HG02981 (cell line): Measurements from ENCODE around the gene SH2D3A.
"Not testable (repeated sequence)": the region's sequence is repeated elsewhere in the genome, so short reads cannot be mapped to it uniquely, and the experiment has no call there.

Source experiments
- ATAC-seq: cut with Tn5 transposase; IDR thresholded peaks from one replicate; pipeline ENCODE4 v1.9.1; 2021; ENCODE audit warnings: mild to moderate bottlenecking, moderate library complexity; ENCODE audit not compliant: unreplicated experiment

The SH2D3A gene

DNA sequence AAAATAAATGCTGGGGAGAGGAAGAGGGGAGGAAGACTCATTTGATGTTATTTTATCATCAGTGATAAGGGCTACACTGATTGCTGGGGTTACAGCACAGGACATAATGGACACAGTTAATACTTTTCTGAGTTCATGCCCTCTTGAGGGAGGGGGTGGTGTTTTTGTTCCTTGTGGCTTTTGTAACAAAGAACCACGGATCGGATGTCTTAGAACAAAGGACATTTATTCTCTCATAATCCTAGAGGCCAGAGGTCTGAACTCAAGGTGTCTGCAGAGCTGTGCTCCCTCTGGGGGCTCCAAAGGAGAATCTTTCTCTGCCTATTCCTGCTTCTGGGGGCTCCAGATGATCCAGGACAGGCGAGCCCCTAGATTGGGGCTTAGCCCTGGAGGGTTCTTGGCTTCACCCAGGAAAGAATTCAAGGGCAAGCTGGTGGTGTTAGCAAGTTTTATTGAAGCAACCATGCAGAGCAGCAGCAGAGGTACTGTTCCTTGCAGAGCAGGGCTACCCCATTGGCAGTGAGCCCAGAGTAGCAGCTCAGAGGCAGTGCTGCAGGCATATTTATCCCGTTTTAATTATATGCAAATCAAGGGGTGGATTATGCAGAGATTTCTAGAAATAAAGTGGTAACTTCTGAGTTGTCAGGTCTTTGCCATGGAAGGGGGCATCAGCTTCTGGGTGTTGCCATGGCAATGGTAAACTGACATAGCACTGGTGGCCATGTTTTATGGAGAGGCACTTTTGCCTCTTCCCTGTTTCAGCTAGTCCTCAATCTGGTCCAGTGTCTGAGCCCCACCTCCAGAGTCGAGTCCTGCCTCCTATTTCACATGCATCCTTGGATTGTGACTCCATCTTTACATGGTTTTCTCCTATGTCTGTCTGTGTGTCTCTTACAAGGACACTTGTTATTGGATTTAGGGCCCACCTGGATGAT, 23.2 kb upstream of the SH2D3A start:
- no peak for ATAC-seq

GRCh38 chr19:6788896-6789295, 21.7 kb upstream of the SH2D3A start:
- ATAC-seq: no peak

DNA sequence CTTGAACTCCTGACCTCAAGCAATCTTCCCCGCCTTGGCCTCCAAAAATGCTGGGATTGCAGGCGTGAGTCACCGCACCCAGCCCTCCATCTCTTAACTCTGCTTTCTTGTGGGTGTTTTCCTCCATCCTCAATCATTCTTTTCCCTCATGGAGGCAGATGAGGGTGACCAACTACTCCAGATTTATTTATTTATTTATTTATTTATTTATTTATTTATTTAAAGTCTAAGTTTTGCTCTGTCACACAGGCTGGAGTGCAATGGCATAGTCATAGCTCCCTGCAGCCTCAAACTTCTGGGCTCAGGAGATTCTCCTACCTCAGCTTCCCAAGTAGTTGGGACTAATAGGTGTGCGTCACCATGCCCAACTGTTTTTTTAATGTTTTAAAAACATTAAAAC, 20.2 kb upstream of the SH2D3A start:
- no peak for ATAC-seq

GRCh38 chr19:6779206-6779605, 12.0 kb upstream of the SH2D3A start:
- ATAC-seq: no peak

- ATAC-seq: no peak
Observed at GRCh38 chr19:6778386-6778785, 11.2 kb upstream of the SH2D3A start.

DNA sequence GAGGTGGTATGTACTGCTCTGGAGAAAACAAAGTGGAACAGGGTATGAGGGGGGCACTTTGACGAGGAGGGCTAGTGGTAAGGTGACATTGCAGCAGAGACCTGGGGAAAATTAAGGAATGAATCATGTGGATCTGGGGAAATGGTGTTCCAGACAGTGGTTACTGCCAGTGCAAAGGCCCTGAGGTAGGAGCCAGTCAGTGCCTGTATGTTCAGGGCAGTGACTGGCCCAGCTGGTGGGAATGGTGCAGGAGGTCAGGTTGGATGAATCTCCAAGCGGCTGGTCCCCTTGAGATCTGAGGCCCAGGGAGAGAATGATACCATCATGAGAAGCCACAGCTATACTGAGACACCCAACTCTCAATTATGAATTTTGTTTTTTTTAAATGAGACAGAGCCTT, 10.2 kb upstream of the SH2D3A start:
- ATAC-seq: no peak

DNA sequence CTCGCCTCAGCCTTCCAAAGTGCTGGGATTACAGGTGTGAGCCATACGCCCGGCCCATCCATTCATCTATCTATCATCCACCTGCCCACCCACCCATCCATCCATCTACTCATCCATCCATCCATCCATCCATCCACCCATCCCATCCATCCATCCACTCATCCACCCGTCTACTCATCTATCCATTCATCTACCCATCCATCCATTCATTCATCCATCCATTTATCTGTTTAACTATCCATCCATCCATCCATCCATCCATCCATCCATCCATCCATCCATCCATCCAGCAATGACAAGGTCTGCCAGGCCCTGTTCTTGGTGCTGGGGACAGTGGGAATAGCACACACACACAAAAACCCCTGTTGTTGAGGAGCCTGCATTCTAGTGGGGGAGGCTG, 9.8 kb upstream of the SH2D3A start:
- no peak for ATAC-seq

DNA sequence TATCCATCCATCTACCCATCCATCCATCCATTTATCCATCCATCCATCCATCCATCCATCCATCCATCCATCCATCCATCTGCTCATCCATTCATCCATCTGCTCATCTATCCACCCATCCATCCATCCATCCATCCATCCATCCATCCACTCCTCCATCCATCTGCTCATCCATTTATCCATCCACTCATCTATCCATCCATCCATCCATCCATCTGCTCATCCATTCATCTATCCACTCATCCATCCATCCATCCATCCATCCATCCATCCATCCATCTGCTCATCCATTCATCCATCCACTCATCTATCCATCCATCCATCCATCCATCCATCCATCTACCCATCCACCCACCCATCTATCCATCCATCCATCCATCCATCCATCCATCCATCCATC, 8.8 kb upstream of the SH2D3A start:
- ATAC-seq: not testable (repeated sequence)

GRCh38 chr19:6774821-6775707, 7.8 kb upstream of the SH2D3A start:
- no peak for ATAC-seq

- ATAC-seq: peak; percentile 33
Observed at GRCh38 chr19:6773323-6773931, 6.2 kb upstream of the SH2D3A start.

GRCh38 chr19:6772866-6773322, 5.7 kb upstream of the SH2D3A start:
- ATAC-seq: no peak

DNA sequence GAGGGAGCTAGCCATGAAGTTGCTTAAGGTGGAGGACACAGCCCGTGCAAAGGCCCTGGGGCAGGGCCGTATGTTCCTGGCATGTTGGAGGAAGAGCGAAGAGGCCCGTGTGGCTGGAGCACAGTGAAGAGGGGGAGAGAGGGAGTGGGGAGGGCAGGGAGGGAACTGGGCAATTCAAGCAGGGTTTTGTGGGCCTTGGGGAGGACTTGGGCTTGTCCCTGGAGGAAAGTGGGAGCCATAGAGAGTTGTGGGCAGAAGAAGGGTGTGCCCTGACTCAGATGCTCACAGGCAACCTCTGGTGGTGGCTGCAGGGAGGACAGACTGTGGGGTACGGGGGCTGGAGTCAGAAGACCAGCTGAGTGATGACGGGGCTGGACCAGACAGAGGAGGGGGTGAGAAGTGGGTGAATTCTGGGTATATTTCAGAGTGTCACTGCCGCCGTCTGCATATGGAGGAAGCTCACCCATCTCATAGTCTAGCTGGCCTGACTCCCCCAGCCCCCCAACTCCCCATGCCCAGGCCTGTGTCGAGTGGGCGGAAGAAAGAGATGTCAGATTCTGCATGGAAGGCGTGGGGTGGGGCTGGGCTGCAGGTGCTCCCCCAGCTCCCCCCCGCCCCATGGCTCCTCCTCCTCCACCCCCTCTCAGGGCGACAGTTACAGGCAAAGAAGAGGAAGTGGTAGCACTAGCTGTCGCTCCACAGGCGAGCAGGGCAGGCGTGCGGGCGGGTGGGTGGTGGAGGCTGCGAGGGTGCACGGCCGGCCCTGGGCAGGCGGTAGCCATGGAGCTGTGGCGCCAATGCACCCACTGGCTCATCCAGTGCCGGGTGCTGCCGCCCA, 5.0 kb upstream of the SH2D3A start, which contains the start of gene VAV1:
TSS of gene VAV1 (plus strand) at position 681 of the 838 bp plus-strand sequence. CDS start at position 781, 100 bp downstream.
- ATAC-seq: no peak

DNA sequence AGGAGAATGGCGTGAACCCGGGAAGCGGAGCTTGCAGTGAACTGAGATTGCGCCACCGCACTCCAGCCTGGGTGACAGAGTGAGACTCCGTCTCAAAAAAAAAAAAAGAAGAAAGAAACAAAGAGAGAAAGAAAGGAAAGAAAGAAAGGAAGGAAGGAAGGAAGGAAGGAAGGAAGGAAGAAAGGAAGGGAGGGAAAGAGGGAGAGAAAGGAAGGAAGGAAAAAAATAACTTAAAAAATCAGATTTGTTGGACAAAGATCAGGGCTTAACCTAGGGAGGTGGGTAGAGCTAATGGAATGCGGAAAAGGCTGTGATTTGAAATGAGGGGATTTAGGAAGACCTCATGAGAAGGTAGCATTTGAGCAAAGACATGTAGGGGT, 4.4 kb upstream of the SH2D3A start:
- ATAC-seq: not testable (repeated sequence)

GRCh38 chr19:6769006-6769619, 1.9 kb upstream of the SH2D3A start:
- ATAC-seq: no peak

DNA sequence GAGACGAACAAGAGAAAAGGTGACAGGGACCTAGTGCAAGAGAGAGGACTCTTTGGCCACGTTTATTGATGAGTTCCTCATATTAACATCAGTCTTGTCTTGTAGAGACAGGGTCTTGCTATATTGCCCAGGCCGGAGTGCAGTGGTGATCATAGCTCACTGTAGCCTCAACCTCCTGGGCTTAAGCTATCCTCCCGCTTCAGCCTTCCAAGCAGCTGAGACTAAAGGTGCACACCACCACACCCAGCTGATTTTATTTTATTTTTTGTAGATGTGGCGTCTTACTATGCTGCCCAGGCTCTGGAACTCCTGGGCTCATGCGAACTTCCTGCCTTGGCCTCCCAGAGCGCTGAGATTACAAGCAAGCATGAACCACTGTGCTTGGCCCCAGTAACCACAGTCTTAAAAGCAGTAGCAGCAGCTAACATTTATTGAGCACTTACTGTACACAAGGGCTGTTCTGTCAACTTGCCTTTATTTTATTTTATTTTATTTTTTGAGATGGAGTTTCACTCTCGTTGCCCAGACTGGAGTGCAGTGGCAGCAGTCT, 1.1 kb upstream of the SH2D3A start:
- ATAC-seq: no peak

- ATAC-seq: peak; percentile 21
Observed at GRCh38 chr19:6767081-6767356, 216 bp downstream of the SH2D3A start.

DNA sequence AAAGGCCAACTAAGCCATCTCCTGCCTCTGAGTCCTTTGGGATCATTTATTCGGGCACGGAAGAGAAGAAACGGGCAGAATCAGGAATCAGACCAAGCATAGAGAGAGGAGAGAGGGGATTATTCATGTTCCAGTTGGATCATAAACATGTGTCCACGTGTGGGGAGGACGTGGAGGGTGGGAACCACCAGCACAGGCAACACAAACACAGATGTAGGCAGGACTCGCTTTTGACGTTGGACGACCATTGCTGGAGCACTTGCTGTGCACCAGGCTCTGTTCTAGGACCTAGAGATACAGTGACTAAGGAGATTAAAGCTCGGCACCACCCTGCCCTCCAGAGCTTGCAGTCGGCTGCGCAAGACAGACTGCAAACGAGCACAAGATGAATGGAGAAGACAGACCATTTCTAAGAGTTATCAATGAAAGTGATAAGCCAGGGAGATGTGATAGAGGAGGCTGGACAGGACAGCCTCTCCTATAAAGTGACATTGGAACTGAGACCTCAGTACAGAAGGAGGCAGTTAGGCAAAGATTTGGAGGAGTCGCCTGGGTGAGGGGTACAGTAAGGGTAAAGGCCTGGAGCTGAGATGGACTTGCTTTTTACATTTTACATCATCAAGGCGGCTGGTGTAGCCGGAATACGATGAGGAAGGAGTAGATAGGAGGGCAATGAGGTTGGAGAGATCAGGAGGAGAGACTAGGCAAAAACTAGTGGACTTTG, 716 bp downstream of the SH2D3A start:
- ATAC-seq: no peak

DNA sequence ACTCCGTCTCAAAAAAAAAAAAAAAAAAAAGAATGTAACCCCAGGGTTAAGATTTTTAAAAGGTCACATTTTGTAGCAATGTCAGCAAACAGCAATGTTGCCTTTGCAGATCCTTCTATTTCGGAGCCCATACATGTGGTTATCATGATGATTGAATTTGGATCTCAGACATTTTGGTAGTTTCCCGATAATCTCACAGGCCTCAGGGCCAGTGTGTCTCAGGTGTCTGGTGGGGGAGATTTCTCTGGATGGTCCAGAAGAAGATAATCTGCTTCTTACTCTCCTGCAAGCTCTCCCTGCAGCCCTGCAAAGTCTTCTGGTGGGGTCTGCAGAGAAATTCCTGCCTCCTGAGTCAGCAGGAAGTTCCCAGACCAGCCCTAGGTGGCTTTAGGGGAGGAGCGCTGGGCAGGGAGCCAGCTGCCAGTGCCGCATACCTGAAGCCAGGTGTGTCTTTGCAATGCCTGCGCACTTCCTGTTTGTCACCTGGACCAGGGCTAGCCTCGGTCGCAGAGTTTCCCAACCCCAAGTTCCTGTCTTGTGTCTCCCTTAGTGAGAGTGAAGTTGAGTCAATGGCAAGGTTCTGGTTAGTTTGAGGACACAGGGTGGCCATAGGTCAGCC, 1.4 kb downstream of the SH2D3A start:
- ATAC-seq: no peak
